GM15510 (cell line): ENCODE data around the gene EEF1G.
A peak's percentile ranks its signal among the peaks of the same experiment; 100 is the strongest.

Experiments
- POLR2A ChIP-seq: IDR thresholded peaks from 3 replicates; pipeline ENCODE4 v1.6.1; 2011; ENCODE audit warnings: borderline replicate concordance; ENCODE audit not compliant: insufficient read length; ENCODE audit errors: extremely low read depth

Gene EEF1G

DNA sequence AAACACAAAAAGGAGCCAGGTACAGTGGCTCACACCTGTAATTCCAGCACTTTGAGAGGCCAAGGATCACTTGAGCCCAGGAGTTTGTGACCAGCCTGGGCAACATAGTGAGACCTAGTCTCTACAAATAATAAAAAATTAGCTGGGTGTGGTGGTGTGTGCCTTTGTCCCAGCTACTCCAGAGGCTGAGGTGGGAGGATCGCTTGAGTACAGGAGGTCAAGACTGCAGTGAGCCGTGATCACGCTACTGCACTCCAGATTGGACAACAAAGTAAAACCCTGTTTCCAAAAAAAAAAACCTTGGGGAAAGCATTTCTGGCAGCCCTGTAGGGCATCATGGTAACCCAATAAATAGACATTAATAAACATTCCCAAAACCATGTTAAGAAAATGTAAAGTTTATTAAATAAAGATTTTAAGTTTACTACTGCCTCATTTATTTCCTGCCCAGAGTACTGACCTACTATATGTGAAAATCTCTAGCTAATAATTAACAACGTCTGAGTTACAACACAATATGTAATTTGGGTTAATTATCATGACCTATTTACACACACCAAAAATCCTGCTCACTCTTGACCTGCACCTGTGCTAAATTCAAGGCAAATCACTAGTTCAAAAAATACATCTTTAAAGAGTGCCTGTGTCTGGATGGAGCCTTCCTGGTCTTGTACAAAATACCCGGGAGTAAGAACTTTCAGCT, 8.4 kb downstream of the EEF1G start:
- no peak for TF ChIP-seq POLR2A

DNA sequence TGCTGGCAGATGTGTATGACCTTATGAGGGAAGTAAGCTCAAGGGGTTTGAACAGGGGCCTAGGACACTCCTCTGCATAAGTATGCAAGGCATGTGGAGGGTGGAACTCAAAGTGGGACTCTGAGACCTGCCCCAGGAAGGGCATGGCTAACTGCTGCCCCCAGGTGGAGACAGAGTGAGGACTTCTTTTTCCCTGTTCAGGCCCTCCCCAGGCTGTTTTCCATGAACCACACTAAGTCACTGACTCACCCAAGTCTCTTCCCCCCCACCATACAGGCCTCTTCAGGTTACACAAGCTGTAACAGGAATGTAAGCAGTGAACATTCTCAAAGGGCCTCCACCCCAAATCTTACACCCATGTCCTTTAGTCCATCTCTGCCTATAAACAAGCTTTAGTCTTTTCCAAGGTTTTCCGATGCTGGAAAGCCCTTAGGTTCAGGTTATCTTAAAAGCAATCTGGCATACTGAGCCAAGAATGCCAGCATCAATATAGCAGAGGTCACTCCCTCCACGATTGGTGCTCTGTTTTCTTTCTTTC, 13.1 kb downstream of the EEF1G start:
- TF ChIP-seq POLR2A = no peak

DNA sequence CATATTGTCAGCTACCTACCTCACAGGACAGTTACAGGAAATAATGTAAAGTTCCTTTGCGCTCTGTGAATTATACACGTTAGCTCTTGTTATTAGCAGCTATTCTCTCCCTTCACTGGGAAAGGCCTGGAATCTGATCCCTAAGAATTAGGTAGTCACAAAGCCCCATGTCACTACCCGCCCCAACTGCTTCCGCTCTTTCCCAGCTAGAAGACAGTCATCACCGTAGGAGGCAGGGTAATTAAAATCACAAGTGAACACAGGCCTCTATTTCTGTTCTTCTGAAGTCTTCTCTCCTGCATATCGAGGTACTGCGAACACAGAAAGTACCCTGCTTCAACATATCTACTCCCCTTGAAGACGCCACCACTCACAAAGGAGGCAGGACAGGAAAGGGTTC, 14.5 kb downstream of the EEF1G start:
- no peak for TF ChIP-seq POLR2A

DNA sequence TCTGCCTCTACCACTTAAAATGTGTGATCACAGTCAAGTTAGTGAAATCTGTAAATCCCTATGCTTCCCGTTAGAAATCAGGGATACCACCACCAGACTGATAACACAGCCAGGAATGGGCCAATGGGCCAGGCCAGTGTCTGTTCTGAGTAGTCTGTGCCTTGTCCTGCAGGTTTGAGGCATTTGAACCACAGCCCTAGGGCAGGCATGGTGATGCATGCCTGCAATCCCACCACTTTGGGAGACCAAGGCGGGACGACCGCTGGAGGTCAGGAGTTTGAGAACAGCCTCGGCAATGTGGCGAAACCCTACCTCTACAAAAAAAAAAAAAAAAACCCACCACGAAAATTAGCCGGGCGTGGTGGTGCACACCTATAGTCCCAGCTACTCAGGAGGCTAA, 15.0 kb downstream of the EEF1G start:
- no peak for TF ChIP-seq POLR2A

DNA sequence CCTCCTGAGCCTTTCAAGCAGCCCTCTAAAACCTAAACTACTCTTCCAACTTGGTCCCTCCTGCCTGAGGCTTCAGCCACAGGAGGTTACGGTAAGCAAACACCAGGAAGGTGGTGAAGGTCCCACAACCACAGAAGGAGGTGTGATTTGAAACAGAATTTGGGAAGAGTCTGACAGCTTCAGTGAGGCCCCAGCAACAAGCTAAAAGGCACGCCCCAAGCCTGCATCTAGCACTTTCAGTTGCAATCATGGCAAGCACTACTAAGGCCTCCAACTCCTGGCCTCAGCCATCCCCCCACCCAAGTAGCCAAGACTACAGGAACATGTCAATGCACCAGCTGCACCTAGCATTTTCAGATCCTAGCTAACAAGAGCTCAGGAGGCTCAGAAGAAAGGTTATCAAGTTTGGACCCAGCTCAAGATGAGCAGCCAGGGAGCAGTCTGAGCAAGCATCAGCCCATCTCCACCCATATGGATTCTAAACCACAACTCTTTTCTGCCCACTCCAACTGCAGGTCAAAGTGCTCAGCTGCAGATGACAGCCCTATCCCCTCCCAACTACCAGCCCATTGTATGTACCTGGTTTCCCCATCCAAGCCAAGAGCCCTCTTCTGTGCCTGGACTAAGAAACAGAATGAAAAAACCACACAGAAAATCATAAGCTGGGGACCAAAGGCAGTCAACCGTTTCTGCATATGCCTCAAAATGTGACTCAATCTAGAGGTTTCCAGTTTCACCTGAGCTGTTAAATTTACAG, 16.6 kb downstream of the EEF1G start:
- no peak for TF ChIP-seq POLR2A

DNA sequence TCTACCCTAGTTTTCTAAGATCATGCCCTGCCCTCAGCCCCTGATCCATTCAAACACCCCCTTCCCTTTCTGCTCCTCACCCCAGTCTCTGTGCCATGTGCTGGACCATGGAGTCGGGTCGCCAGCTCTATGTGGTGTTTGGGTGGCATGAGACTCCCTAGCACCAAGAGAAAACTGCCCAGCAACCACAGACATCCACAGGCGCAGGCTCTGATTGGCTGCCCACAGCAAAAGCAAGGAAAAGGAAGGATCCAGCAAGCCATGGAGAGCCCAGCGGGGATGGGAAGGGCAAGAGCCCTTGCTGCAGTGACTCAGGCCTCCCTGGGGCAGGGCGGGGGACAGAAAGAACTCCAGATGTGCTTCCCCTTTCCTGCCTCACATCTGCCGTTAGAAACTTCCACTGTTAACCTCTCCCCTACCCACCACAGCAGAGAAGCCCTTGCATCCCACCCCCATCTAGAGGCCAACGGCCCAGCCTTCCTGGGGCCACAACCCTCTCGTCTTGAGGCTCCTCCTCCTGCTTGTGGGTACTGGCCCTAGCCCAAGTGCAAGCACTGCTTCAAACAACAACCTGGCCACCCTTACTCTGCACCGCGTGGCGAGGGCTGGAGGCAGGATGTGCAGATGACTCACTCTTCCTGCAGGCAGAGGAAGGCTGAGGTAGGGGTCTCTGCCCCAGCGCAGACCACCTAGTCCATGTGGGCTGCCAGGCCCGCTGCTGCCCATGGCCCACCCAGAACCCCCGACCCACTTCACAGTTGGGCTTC, 17.4 kb downstream of the EEF1G start:
- TF ChIP-seq POLR2A = peak; percentile 30

DNA sequence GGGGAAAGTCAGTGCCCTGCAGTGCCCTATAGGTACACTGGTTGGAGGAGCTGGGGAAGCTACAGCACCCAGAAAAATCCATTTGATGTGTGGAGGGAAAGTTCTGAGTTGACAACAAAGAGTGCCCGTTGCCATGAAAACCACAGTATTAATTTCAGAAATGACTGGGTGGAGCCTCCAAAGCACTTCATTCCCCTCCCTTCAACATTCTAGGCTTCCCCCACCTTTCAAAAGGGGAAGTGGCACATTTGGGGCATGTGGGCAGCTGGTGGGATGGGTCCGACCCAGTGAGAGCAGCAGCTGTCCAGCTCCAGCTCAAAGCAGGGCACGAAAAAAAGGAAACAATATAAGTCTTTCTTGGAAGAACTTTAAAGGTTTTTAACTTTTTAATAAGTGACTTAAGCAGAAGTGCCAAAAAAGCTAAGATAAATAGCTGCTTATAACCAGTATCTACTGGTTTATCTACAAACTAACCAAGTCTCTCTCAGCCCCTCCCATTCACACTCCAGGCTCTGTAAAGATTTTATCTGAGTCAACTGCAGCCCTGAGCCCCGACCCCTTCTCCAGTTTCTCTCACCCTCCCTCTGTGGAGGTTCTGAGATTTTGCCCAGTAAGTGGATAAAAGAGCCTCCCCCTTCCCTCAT, 18.1 kb downstream of the EEF1G start:
- peak; percentile 17 for TF ChIP-seq POLR2A

DNA sequence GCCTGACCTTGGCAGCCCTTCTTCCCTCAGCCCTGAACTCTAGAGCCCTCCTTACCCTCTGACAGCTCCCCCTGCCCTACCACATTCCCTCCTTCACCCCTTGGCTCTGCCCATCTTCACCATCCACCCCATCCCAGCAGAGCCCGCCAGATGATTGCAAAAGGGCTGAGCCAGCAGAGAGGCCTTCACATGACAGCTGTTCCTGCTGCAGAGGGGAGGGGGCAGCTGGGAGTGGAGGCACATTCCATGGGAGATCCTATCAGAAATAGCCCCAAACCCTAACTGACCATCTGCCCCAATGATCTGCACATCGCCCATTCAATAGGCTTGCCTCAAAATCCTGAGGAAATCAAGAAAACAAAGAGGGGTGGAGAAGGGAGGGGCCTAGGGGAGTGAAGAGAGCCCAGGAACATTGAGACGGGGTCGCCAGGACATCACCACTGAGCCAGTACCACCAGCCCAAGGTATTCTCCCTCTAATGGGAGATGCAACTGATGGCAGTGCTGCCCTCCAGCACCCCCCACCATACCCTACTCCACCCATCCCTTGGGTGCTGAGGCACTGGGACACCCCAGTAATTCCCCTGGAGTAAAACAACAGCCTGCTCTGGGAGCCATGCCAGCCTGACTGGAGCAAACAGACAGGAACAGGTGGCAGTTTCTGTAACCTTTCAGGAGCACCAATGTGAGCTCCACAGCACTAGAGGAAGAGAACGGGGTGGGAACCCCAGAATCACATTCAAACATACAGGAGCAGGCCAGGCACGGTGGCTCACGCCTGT, 19.1 kb downstream of the EEF1G start:
- TF ChIP-seq POLR2A = no peak

DNA sequence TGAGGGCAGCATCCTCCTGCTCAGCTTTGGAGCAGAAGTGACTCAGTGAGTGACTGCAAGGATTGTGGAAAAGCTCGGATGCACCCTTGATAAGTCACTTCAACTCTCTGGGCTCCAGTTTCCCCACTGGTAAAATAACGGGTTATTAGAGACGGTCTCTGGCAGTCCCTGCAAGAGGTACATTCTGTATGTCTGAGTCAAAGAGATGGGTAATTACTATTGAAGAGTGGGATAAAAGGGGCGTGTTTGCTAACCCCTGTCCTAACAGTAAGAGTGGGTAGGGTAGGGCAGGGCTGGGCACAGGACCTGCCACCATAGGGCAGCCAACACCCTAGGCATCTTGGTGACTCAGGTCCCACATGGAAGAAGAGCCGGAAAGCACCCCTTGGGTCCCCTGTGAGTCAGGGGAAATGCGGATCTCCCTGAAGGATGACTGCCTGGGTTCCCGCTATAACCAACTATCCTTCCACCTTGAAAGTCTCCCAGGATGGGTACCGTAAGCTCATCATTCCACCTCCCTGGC, 19.8 kb downstream of the EEF1G start:
- TF ChIP-seq POLR2A = no peak

DNA sequence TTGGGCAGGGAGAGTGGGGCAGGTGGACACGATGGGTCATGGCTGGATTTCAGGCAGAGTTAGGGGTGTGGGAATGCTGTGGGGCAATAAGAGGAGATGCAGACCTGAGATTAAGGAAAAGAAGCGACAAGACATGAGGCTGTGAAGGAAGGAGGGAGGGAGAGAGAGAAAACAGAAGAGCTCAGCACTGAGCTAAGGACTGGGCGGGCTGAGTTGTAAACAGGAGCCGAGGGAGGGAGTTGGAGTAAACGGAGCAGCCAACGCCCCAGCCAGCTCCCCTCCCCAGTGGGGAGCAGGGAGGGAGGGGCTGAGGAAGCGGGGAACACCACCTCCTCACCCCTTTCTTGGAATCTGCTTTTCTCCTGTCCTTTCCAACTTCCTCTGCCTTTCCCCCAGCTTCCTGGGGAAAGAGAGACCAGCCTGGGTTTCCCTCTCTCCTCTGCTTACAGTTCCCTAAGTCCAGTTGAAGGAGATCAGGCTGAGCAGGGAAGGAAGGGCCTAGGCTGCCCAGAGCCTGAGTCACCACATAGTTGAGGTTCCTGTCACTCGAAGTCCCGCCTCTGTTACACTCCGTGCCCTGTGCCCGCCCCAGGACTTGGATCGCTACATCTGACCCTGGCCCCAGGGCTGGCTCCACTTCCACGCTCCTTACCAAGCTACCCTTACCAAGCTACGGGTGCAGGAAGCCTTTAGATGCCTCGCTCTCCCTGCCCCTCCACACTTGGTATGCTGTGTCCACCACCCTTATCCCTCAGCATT, 20.4 kb downstream of the EEF1G start:
- no peak for TF ChIP-seq POLR2A

DNA sequence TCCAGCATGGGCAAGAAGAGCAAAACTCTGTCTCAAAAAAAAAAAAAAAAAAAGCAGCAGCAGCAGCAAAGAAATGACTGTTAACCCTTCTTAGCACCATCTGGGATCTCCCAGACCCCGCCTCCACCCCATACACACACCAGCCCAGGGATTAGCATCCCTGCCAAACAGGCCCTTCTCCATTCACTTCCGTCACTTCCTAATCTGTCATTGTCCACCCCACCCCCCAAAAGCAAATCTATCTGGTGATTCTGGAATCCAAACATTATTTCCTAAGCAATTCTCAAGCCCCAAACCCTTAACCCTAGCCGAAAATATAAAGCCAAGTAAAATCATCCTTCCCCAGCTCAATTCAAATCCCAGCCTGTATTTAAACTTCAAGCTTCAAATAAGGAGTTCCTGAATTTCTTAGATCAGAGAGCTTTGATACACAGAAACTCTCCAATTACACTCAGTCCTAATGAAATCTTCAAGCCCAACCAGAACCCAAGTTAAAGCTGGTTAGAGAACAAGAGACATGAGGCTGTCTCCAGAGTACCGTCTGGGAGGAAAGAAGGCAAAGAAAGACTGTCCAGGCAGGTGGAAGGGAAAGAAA, 21.1 kb downstream of the EEF1G start:
- TF ChIP-seq POLR2A = no peak

DNA sequence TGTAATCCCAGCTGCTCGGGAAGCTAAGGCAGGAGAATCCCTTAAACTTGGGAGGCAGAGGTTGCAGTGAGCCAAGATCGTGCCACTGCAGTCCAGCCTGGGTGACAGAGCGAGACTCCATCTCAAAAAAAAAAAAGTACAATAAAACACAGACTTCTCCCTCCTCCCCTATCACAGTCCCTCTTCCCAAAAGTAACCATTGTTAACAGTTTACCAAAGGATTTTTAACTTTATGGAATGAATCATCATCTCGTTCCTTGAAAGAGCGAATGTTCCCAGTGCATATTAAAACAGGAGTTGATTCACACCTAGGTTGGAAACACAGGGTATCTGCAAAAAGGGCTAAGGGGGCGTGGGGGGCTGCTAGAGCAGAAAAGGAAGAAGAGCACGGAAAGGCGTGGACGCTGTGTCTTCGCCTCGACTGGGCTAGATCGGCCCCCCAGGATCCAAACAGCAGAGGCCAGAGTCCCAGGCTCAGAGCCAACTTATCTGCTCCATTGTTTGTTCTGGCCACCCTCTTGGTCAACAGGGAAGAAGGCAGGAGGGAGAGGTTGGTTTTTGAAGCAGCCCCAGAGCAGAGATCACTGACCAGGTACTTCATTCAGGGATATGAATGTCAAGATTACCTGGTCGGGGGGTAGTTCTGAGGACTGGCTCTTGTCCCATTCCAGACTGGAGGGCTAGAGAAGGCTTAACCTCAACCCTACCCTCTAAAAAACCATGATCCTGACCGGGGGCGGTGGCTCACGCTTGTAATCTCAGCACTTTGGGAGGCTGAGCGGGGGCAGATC, 25.0 kb downstream of the EEF1G start:
- TF ChIP-seq POLR2A = no peak
